Uterus (tissue), 4 donors: ENCODE data around the gene AKIRIN1. TPM values are rescaled to one million over a fixed set of nuclear protein-coding genes. Genes with fewer than 3 reads are reported as not detected.

Experiments
- DNase-seq, 2 donors: peaks; one replicate each; pipeline ENCODE4 v3.0.0-alpha.2; 2019 to 2020
- H3K27ac ChIP-seq, 2 donors: fragments of 200-600 bp; sonication (generic); 1 replicate in 1 of 2; 2 replicates in 1 of 2; pipeline ENCODE4 v1.5.1; 2016 to 2018
- H3K27me3 ChIP-seq, 2 donors: fragments of 200-600 bp; sonication (generic); one replicate each; pipeline ENCODE4 v1.5.1; 2018 to 2019; ENCODE audit warnings: control low read depth in 1 of 2
- H3K36me3 ChIP-seq, 2 donors: fragments of 200-600 bp; sonication (generic); one replicate each; pipeline ENCODE4 v1.5.1; 2019; ENCODE audit warnings: control low read depth in 1 of 2
- H3K4me1 ChIP-seq, 2 donors: fragments of 200-600 bp; sonication (generic); one replicate each; pipeline ENCODE4 v1.5.1; 2018 to 2019; ENCODE audit warnings: control low read depth in 1 of 2
- H3K4me3 ChIP-seq, 2 donors: fragments of 200-600 bp; sonication (generic); 1 replicate in 1 of 2; 2 replicates in 1 of 2; pipeline ENCODE4 v1.5.1; 2018 to 2019; ENCODE audit warnings: mild to moderate bottlenecking in 1 of 2
- H3K9me3 ChIP-seq, 2 donors: fragments of 200-600 bp; sonication (generic); one replicate each; pipeline ENCODE4 v1.5.1; 2019; ENCODE audit warnings: control low read depth in 1 of 2
- POLR2A ChIP-seq, 2 donors: fragments of 450-650 bp; IDR thresholded peaks; one replicate each; pipeline ENCODE4 v1.6.1; 2016; ENCODE audit warnings: antibody characterized with exemption in 2 of 2, mild to moderate bottlenecking in 1 of 2, moderate library complexity in 1 of 2
- intact Hi-C: fragments of 100-400 bp; cut with DNase I; formaldehyde crosslinking; loops from one replicate; pipeline ENCODE4 v1.15.1; 2023; ENCODE audit warnings: low total_unique reads
- total RNA-seq, 4 donors: library from RNA; depleted of rRNA in 3 of 4; stranded (reverse); fragments of >200 nt in 3 of 4; gene quantifications; one replicate each; pipeline versions ENCODE4 v1.1.0 to v1.2.4, GENCODE V29; 2014 to 2023
- TF ChIP-seq, protein P1 (sequence below), 4 experiments: fragments of 200-600 bp in 2 of 4; fragments of 450-650 bp in 2 of 4; sonication (generic) in 2 of 4; IDR thresholded peaks; one replicate each; pipeline ENCODE4 v1.5.1; 2016 to 2019; ENCODE audit warnings: antibody characterized with exemption in 4 of 4, mild to moderate bottlenecking in 2 of 4, moderate library complexity in 1 of 4
- donor health status: DM: yes; HTN: yes; CAD: no.

The AKIRIN1 gene, protein sequence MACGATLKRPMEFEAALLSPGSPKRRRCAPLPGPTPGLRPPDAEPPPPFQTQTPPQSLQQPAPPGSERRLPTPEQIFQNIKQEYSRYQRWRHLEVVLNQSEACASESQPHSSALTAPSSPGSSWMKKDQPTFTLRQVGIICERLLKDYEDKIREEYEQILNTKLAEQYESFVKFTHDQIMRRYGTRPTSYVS
- total RNA-seq = 10 to 100 TPM; 17.4 to 71.8 (median 53.4) TPM

DNA sequence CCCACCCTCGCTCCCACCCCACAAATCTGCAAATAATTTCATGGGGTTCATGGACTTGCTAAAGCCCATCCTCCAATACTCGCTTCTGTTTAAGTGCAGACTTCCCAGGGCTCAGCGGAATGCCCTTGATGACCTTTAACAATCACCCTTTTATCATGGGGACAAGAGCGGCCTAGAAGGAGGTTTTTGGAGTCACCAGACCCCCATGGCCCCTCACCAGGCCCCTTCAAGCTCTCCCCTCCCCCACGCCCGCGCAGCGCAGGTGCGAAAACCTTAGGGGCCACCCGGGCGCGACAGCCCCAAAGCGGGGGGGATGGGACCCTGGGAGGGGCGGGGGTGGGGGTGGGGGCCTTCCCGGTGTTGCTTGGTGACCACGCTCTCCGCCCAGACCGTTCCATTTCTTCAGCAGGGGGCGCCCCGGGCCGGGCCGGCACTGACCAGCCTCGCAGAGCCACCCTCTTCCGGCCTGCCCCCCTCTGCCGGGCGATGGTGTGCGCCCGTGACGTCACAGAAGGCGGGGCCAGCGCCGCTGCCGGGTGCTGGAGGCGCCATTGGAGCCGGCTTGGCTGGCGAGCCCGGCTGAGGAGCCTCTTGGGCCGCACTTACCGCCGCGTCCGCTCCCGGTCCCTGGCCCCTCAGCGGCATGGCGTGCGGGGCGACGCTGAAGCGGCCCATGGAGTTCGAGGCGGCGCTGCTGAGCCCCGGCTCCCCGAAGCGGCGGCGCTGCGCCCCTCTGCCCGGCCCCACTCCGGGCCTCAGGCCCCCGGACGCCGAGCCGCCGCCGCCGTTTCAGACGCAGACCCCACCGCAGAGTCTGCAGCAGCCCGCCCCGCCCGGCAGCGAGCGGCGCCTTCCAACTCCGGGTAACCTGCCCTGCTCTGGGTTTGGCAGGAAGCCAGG, at the start of gene AKIRIN1:
TSS of gene AKIRIN1 (plus strand) at position 539 of the 900 bp plus-strand sequence. CDS start at position 644, 105 bp downstream.
- Histone ChIP-seq H3K27ac (peak within 1 kb of the TSS; percentile 91 to 92), H3K36me3 (no peaks in the 10 kb centered on the region), H3K27me3 (no peaks in the 10 kb centered on the region), H3K4me1 (no peaks in the 10 kb centered on the region), H3K9me3 (no peaks in the 10 kb centered on the region), H3K4me3 (peak within 1 kb of the TSS; percentile 77 to 99)
- TF ChIP-seq, protein P1, sequence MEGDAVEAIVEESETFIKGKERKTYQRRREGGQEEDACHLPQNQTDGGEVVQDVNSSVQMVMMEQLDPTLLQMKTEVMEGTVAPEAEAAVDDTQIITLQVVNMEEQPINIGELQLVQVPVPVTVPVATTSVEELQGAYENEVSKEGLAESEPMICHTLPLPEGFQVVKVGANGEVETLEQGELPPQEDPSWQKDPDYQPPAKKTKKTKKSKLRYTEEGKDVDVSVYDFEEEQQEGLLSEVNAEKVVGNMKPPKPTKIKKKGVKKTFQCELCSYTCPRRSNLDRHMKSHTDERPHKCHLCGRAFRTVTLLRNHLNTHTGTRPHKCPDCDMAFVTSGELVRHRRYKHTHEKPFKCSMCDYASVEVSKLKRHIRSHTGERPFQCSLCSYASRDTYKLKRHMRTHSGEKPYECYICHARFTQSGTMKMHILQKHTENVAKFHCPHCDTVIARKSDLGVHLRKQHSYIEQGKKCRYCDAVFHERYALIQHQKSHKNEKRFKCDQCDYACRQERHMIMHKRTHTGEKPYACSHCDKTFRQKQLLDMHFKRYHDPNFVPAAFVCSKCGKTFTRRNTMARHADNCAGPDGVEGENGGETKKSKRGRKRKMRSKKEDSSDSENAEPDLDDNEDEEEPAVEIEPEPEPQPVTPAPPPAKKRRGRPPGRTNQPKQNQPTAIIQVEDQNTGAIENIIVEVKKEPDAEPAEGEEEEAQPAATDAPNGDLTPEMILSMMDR (IDR thresholded peaks at IDR 0.05) = peak in 3 of 4 experiments; percentile 27 to 41 (median 36)
- peak; percentile 88 to 98 for TF ChIP-seq POLR2A (IDR thresholded peaks at IDR 0.05)
- intact Hi-C loops = no loop called here
- peak; percentile 97 to 99 for DNase-seq

DNA sequence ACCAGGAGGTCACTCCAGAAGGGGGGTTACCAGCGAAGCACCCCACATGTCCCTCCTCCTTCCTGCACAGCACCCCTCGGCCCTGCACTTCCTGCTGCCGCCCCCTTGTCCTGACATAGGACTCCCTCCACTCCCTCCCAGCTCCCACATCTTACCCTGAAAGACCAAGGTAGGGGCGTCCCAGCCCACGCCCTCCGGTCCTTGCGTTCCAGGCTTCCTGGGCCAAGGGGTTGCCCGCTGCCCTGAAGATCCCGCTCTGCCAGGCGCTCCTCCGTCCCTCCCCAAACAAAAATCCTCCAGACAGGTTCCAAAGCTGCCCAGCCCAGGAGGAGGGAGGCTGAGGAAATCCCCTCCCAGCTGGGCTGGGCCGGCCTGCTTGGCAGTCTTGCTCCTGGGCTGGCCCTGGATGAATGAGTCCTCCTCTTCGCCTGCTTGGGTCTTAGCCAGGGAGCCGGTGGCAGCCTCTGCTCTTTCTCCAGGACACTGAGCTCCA, 49.5 kb upstream of the AKIRIN1 start, which contains the start of gene RHBDL2:
TSS of gene RHBDL2 (minus strand) at position 304 of the 493 bp plus-strand sequence. CDS start 22,618 bp downstream, outside the sequence.
- H3K9me3 ChIP-seq = no peaks in the 10 kb centered on the region
- TF ChIP-seq POLR2A (IDR thresholded peaks at IDR 0.05) = no peak
- TF ChIP-seq, protein P1 (IDR thresholded peaks at IDR 0.05) = no peak
- no peaks in the 10 kb centered on the region for H3K4me1 ChIP-seq
- H3K36me3 ChIP-seq = no peaks in the 10 kb centered on the region
- no peak within 1 kb of the TSS for H3K27ac ChIP-seq
- H3K27me3 ChIP-seq = no peaks in the 10 kb centered on the region
- peak within 1 kb of the TSS; percentile 22 to 31 for H3K4me3 ChIP-seq
- intact Hi-C loops = no loop called here
- DNase-seq = peak; percentile 17 to 39

DNA sequence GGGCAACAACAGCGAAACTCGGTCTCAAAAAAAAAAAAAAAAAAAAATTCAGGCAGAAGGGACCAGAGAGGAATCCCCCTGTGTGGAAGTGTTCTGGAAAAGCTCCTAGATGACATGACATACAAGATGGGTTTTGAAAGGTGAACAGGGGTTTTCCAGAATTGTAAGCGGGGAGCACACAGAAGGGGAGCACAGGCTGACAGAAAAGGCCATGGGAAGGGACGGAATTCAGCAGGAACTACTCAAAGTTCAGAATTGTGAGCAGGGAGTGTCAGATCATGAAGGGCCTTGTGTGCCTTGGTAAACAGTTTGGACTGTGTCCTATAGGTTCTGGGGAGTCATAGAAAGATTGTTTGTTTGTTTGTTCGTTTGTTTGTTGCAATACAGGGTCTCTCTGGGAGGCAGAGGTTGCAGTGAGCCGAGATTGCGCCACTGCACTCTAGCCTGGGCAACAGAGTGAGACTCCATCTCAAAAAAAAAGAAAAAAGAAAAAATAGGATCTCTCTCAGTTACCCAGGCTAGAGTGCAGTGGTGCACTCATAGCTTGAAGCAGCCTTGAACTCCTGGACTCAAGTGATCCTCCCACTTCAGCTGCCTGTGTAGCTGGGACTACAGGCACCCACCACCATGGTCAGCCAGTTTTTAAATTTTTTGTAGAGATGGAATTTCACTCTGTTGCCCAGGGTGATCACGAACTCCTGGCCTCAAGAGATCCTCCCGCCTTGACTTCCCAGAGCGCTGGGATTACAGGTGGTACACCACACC, 48.2 kb upstream of the AKIRIN1 start:
- no peak overlapping the region for H3K27ac ChIP-seq
- DNase-seq = no peak
- intact Hi-C loops = no loop called here
- H3K4me3 ChIP-seq = no peak overlapping the region
- no peaks in the 10 kb centered on the region for H3K9me3 ChIP-seq
- no peak for TF ChIP-seq POLR2A (IDR thresholded peaks at IDR 0.05)
- TF ChIP-seq, protein P1 (IDR thresholded peaks at IDR 0.05) = no peak
- H3K36me3 ChIP-seq = no peaks in the 10 kb centered on the region
- H3K4me1 ChIP-seq = no peaks in the 10 kb centered on the region
- no peaks in the 10 kb centered on the region for H3K27me3 ChIP-seq

DNA sequence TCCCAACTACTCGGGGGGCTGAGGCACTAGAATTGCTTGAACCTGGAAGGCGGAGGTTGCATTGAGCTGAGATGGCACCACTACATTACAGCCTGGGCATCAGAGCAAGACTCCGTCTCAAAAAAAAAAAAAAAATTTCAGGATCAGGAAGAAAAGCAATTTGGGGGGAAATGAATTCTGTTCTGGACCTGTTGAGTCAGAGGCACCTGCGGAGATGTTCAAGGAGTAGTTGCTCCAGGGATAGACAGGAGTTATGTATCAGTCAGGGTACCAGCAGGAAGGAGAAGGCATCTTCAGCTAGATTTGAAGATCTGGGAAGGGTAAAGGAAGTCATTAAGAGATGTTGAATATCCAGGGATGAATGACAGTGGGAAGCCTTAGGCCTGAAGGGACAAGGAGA, 46.5 kb upstream of the AKIRIN1 start:
- no peaks in the 10 kb centered on the region for H3K36me3 ChIP-seq
- H3K9me3 ChIP-seq = no peaks in the 10 kb centered on the region
- no peak for DNase-seq
- H3K4me1 ChIP-seq = no peaks in the 10 kb centered on the region
- no peak overlapping the region for H3K4me3 ChIP-seq
- TF ChIP-seq POLR2A (IDR thresholded peaks at IDR 0.05) = no peak
- TF ChIP-seq, protein P1 (IDR thresholded peaks at IDR 0.05) = no peak
- H3K27me3 ChIP-seq = no peaks in the 10 kb centered on the region
- no peak overlapping the region for H3K27ac ChIP-seq
- intact Hi-C loops = no loop called here
